Vagina (tissue), 2 donors: ENCODE results near the gene CUBN. TPM values are rescaled to one million over a fixed set of nuclear protein-coding genes. Genes with fewer than 3 reads are reported as not detected.

Source experiments
- DNase-seq, 2 donors: peaks; one replicate each; pipeline ENCODE4 v3.0.0-alpha.2; 2017; ENCODE audit errors: extremely low spot score in 2 of 2
- H3K27ac ChIP-seq: fragments of 200-600 bp; sonication (generic); one replicate; pipeline ENCODE4 v1.5.1; 2019
- H3K27me3 ChIP-seq: fragments of 200-600 bp; sonication (generic); one replicate; pipeline ENCODE4 v1.5.1; 2019
- H3K36me3 ChIP-seq, 2 donors: fragments of 200-600 bp; sonication (generic); one replicate each; pipeline ENCODE4 v1.5.1; 2017 to 2019
- H3K4me1 ChIP-seq: fragments of 200-600 bp; sonication (generic); one replicate; pipeline ENCODE4 v1.5.1; 2019
- H3K4me3 ChIP-seq, 2 donors: fragments of 200-600 bp; sonication (generic); 1 replicate in 1 of 2; 2 replicates in 1 of 2; pipeline ENCODE4 v1.5.1; 2016 to 2019
- H3K9me3 ChIP-seq: fragments of 200-600 bp; sonication (generic); one replicate; pipeline ENCODE4 v1.5.1; 2019
- CTCF ChIP-seq, 3 experiments: fragments of 450-650 bp in 2 of 3; fragments of 200-600 bp in 1 of 3; sonication (generic) in 1 of 3; IDR thresholded peaks; one replicate each; pipeline ENCODE4 v1.5.1; 2017 to 2019; ENCODE audit warnings: antibody characterized with exemption in 3 of 3, mild to moderate bottlenecking in 2 of 3, moderate library complexity in 2 of 3
- POLR2A ChIP-seq, 2 donors: fragments of 450-650 bp; IDR thresholded peaks; one replicate each; pipeline ENCODE4 v1.6.1; 2017; ENCODE audit warnings: antibody characterized with exemption in 2 of 2, mild to moderate bottlenecking in 2 of 2, moderate library complexity in 2 of 2
- POLR2AphosphoS5 ChIP-seq, 2 donors: sonication (generic); formaldehyde crosslinking; IDR thresholded peaks; one replicate each; pipeline ENCODE4 v1.9.0; 2017; ENCODE audit warnings: antibody characterized with exemption in 2 of 2, mild to moderate bottlenecking in 2 of 2, low read depth in 1 of 2; ENCODE audit not compliant: insufficient read depth in 1 of 2
- intact Hi-C: fragments of 100-400 bp; cut with DNase I; formaldehyde crosslinking; loops from one replicate; pipeline ENCODE4 v1.15.1; 2023
- total RNA-seq: library from RNA; depleted of rRNA; stranded (reverse); fragments of >200 nt; gene quantifications from one replicate; pipeline ENCODE4 v1.2.3, GENCODE V29; 2016

CUBN gene
- total RNA-seq, 1 donor from 2014 or later, result 4.4 TPM

GRCh38 chr10:16931930-16932329 lies 197.7 kb downstream of the CUBN start:
- intact Hi-C loops, result no loop called here
- Histone ChIP-seq H3K4me1 (no peaks in the 10 kb centered on the region), H3K4me3 (no peak overlapping the region), H3K27me3 (no peaks in the 10 kb centered on the region), H3K9me3 (no peaks in the 10 kb centered on the region), H3K27ac (no peak overlapping the region), H3K36me3 (no peaks in the 10 kb centered on the region)
- TF ChIP-seq CTCF (IDR thresholded peaks at IDR 0.05) (no peak), POLR2A (IDR thresholded peaks at IDR 0.05) (no peak), POLR2AphosphoS5 (IDR thresholded peaks at IDR 0.05; ENCODE audit: insufficient read depth in 1 of 2, low read depth in 1 of 2) (no peak)
- no peak for DNase-seq

GRCh38 chr10:16930540-16930939 lies 199.1 kb downstream of the CUBN start:
- Histone ChIP-seq H3K36me3 (no peaks in the 10 kb centered on the region), H3K9me3 (no peaks in the 10 kb centered on the region), H3K27ac (no peak overlapping the region), H3K4me1 (no peaks in the 10 kb centered on the region), H3K4me3 (no peak overlapping the region), H3K27me3 (no peaks in the 10 kb centered on the region)
- intact Hi-C loops, result no loop called here
- TF ChIP-seq POLR2A (IDR thresholded peaks at IDR 0.05), result no peak
- TF ChIP-seq POLR2AphosphoS5 (IDR thresholded peaks at IDR 0.05; ENCODE audit: insufficient read depth in 1 of 2, low read depth in 1 of 2), result no peak
- TF ChIP-seq CTCF (IDR thresholded peaks at IDR 0.05), result no peak
- no peak for DNase-seq

GRCh38 chr10:16929069-16929468 lies 200.5 kb downstream of the CUBN start:
- intact Hi-C loops, result no loop called here
- TF ChIP-seq POLR2A (IDR thresholded peaks at IDR 0.05) (no peak), POLR2AphosphoS5 (IDR thresholded peaks at IDR 0.05; ENCODE audit: insufficient read depth in 1 of 2, low read depth in 1 of 2) (no peak), CTCF (IDR thresholded peaks at IDR 0.05) (no peak)
- Histone ChIP-seq H3K36me3 (no peaks in the 10 kb centered on the region), H3K27me3 (no peaks in the 10 kb centered on the region), H3K4me3 (no peak overlapping the region), H3K4me1 (no peaks in the 10 kb centered on the region), H3K9me3 (no peaks in the 10 kb centered on the region), H3K27ac (no peak overlapping the region)
- DNase-seq, result no peak

- no peak overlapping the region for H3K27ac ChIP-seq
- H3K27me3 ChIP-seq, result no peaks in the 10 kb centered on the region
- TF ChIP-seq POLR2AphosphoS5 (IDR thresholded peaks at IDR 0.05; ENCODE audit: insufficient read depth in 1 of 2, low read depth in 1 of 2) (no peak), POLR2A (IDR thresholded peaks at IDR 0.05) (no peak), CTCF (IDR thresholded peaks at IDR 0.05) (no peak)
- H3K4me1 ChIP-seq, result no peaks in the 10 kb centered on the region
- no peak overlapping the region for H3K4me3 ChIP-seq
- H3K9me3 ChIP-seq, result no peaks in the 10 kb centered on the region
- intact Hi-C loops, result no loop called here
- no peak for DNase-seq
- no peaks in the 10 kb centered on the region for H3K36me3 ChIP-seq
Measured at GRCh38 chr10:16927546-16927945, 202.1 kb downstream of the CUBN start.

GRCh38 chr10:16923726-16924125 lies 205.9 kb downstream of the CUBN start:
- H3K9me3 ChIP-seq, result no peaks in the 10 kb centered on the region
- no peaks in the 10 kb centered on the region for H3K27me3 ChIP-seq
- TF ChIP-seq POLR2A (IDR thresholded peaks at IDR 0.05) (no peak), CTCF (IDR thresholded peaks at IDR 0.05) (no peak), POLR2AphosphoS5 (IDR thresholded peaks at IDR 0.05; ENCODE audit: insufficient read depth in 1 of 2, low read depth in 1 of 2) (no peak)
- DNase-seq, result no peak
- H3K4me1 ChIP-seq, result no peaks in the 10 kb centered on the region
- H3K27ac ChIP-seq, result no peak overlapping the region
- H3K36me3 ChIP-seq, result no peaks in the 10 kb centered on the region
- intact Hi-C loops, result no loop called here
- no peak overlapping the region for H3K4me3 ChIP-seq
